GM20431 (cell line): Measurements from ENCODE around the gene PLAU.
"Not testable (repeated sequence)": the region's sequence is repeated elsewhere in the genome, so short reads cannot be mapped to it uniquely, and the experiment has no call there.

Experiments
- in situ Hi-C: fragments of 300-500 bp; cut with MseI, MboI; formaldehyde crosslinking; loops from one replicate; pipeline ENCODE4 v1.15.0; 2020; ENCODE audit warnings: low sequenced_read_pairs; ENCODE audit not compliant: unreplicated experiment

The PLAU gene

DNA sequence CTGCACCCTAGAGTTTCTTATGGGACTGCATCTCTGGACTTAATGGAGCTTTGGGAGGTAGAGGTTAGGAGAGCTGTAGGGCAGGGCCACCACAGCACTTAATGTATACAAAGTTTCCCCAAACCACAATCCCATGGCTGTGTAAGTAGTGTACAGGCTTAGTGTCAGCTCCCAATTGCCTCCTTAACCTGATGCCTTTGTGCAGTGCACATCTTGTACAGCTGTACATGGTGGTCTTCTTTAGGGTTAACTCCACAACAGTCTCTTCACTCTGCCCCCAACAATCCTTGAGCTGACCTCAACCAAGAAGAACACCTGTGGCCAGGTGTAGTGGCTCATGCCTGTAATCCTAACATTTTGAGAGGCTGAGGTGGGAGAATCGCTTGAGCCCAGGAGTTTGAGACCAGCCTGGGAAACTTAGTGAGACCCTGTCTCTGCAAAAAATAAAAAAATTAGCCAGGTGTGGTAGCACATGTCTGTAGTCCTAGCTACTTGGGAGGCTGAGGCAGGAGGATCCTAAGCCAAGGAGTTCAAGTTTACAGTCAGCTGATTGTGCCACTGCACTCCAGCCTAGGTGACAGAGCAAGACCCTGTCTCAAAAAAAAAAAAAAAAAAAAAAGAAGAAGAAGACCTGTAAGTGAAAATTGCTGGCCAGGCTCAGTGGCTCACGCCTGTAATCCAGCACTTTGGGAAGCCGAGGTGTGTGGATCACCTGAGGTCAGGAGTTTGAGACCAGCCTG lies 6.8 kb downstream of the PLAU start:
- in situ Hi-C loops = no loop called here

DNA sequence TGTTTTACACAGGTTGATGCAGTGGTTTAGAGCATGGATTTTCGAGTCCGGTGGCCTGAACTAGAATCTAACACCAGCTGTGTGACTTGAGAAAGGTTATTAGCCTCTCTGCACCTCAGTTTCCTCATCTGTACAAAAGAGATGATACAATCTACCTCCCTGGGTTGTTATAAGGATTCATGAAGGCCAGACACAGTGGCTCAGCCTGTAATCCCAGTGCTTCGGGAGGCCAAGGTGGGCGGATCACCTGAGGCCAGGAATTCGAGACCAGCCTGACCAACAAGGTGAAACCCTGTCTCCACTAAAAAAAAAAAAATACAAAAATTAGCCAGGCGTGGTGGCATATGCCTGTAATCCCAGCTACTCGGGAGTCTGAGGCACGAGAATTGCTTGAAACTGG lies 8.5 kb downstream of the PLAU start:
- in situ Hi-C loops = not testable (repeated sequence)

DNA sequence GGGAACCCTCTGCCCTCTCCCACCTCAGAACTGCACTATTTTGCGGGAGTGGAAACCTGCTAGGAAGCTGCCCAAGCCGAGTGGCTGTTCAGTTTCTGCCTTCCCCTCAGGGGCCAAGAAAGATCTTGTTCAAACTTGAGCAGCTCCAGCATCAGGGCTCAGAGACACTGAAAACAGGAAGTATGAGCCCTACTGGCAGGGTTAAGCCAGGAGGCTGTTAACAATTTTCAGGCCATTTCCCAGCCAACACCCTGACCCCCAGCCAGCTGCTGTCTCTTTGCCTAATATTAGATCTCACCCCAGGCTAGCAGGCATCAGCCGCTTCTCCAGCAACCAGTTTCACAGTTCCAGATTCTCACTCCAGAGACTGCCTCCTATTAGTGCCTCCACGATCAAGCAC lies 9.2 kb downstream of the PLAU start:
- in situ Hi-C loops = no loop called here

DNA sequence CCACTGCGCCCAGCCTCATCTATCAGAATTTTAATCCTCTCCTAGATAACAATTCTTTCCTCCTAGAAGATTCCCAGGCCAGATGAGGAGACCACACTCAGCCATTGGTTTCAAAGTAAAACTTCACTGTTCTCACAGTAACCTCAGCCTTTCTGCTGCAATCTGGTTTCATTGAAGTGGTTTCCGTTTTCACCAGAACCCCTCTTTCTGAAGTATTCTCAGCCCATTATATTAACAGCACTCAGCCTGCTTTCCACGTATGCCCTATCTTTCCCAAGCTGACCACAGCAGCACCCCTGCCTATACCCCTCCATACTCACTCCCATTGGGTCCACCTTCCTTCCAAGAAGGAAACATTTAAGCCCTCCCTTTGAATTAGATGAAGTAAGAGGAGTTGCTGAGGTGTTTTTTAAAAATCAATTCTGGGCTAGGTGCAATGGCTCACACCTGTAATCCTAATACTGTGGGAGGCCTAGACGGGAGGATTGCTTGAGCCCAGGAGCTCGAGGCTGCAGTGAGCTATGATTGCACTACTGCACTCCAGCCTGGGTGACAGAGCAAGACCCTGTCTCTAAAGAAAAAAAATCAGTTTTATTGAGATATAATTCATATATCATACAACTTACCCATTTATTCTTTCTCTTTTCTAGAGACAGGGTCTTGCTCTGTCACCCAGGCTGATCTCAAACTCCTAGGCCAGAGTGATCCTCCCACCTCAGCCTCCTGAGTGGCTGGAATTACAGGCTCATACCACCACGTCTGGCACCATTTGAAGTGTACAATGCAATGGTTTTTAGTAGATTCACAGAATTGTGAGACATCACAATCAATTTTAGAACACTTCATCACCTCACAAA lies 11.3 kb downstream of the PLAU start:
- in situ Hi-C loops = no loop called here

DNA sequence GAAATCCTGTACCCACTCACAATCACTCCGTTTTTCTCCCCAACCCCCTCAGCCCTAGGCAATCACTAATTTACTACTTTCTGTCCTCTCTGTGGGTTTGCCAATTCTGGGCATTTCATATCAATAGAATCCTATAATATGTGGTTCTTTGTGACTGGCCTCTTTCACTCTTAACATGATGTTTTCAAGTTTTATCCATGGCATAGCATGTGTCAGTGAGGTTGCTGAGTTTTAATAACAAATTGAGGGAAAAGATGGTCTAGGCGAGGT lies 11.9 kb downstream of the PLAU start:
- in situ Hi-C loops = no loop called here

DNA sequence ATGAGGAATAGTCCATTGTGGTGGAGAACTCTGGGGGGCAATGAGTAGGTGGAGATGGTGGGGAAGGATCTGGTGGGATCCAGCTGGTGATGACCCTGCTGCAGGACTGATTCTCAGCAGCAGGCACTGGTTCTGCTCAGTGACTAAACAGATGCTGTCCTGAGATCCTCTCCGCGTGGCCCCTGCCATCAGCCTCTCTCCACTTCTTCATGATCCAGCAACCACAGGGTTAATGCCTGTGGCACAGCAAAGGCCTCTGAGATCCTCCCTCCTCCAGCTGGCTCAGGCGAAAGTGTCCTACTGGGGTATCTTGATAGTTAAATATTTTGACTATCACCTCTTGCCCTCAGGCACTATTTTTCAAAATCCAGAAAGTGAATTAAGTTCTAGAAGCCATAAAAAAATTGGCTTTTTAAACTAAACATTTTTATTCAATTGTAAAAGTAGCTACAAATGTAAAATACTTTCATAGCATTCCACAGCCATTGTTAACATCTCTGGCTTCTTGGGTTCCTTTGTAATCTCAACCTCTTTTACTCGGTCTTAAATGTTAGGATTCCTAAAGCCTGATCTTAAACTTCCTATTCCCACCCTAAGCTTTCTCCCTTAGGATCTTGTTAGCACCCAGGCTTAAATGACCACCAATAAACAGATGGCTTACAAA lies 13.1 kb downstream of the PLAU start:
- in situ Hi-C loops = no loop called here

DNA sequence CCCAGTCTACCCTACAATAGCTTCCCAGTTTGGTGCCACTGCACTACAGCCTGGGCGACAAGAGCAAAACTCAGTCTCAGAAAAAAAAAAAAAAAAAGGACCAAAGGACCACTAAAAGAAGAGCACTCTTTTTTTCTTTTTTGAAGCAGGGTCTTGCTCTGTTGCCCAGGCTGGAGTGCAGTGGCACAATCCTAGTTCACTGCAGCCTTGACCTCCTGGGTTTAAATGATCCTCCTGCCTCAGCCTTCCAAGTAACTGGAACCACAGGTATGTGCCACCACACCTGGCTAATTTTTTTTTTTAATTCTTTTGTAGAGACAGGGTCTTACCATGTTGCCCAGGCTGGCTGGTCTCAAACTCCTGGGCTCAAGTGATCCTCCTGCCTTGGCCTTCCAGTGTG lies 14.0 kb downstream of the PLAU start:
- in situ Hi-C loops = no loop called here

DNA sequence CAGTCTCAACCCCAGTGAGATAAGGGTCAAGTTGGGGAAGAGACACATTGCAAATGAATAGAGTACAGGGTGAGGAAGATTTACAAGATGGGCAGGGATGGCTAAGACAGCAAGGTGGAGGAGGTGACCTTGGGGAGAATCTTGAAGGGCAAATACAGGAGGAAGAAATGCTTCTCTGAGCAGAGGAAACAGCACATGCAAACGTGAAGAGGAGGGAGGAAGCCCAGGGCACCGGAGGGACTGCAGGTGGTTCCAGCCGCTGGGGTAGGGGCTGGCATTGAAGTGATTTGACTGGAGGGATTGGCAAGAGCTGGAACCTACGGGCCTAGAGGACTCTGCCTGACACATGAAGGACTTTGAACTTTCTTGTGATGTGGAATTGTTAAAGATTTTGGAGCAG lies 14.6 kb downstream of the PLAU start:
- in situ Hi-C loops = no loop called here

DNA sequence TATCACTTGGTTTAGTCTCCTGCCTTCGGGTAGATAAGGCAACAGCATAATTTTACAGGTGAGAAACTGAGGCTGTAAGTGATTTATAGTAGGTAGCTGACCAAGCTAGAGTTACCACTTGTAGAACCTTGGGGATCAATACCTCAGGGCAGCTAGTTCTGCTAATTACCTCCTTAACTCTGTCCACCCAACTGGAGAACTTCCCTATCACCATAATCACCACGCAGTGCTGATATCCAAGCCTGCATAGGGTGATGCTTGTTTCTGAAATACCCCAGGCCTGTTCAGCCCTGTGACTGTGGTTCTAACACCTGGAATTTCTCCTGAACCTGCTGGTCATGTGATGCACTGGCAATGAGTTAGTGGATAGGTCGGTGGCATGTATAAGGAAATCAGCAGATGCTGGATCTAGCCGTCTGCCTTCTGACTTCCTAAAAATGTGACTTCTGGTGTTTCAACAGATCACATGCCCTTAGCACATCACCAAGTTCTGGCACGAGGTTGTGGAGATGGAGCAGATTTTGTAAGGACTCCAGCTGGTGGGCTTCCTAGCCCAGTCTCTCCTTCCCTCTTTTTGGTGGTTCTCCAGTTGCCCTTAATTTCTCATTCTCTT lies 15.3 kb downstream of the PLAU start:
- in situ Hi-C loops = no loop called here

DNA sequence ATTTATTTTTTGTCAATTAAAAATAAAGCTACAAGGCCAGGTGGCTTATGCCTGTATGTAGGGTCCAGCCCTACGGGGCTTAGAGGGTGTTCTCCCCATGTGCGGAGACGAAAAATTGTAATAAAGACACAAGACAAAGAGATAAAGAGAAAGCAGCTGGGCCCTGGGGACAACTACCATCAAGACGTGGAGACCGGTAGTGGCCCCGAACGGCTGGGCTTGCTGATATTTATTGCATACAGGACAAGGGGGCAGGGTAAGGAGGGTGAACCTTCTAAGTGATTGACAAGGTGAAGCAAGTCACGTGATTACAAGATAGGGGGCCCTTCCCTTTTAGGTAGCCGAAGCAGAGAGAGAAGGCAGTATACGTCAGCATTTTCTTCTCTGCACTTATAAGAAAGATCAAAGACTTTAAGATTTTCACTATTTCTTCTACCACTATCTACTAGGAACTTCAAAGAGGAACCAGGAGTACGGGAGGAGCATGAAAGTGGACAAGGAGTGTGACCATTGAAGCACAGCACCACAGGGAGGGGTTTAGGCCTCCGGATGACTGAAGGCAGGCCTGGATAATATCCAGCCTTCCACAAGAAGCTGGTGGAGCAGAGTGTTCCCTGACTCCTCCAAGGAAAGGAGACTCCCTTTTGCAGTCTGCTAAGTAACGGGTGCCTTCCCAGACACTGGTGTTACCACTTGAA lies 19.8 kb downstream of the PLAU start:
- in situ Hi-C loops = not testable (repeated sequence)

DNA sequence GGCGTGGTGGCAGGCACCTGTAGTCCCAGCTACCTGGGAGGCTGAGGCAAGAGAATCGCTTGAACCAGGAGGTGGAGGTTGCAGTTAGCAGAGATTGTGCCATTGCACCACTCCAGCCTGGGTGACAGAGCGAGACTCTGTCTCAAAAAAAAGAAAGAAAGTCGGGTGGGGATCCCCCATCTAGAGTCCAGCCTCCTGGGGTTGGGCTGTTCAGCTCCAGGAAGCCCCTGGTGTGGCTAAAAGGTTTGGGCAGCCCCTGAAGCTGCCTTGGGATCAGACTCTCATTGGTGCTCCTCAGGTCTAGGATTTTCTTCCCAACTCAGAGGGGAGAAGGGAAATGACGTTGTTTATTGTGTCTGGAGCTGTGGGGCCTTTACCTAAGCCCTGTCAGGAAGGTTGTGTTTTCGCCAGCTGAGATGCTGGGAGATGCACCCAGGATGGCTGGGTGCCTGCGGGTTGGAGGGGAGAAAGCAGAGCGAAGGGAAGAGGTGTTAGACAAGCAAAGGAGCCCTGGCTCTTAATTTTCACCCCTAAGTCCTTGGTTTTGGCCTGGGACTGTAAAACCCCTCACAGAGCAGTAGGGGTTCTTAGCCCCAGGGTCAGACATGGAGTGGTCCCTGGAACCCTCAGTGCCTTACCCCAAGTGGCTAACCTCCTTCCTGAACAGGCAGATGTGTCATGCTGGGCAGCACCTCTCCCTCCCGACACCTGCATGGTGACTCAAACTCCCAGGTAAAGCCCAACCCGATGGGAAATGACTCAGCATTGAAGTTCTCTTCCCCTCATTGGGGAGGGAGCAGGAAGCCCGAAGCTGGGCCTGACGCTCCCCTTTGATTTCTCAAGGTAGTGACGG lies 21.1 kb downstream of the PLAU start:
- in situ Hi-C loops = no loop called here

DNA sequence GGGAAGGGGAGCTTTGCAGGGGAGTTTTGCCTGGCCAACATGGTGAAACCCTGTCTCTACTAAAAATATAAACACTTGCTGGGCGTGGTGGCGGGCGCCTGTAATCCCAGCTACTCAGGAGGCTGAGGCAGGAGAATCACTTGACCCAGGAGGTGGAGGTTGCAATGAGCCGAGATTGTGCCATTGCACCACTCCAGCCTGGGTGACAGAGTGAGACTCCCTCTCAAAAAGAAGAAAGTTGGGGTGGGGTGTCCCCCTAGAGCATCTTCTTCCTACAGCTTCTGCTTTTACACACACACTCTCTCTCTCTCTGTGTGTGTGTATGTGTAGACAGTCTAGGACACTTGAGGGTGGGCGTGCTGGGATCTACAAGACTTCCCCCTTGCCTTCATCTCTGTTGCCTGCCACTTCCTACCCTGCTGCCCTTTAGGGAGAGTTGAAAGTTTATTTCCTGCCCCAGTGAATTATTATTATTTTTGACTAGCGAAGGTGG lies 21.7 kb downstream of the PLAU start:
- in situ Hi-C loops = no loop called here

DNA sequence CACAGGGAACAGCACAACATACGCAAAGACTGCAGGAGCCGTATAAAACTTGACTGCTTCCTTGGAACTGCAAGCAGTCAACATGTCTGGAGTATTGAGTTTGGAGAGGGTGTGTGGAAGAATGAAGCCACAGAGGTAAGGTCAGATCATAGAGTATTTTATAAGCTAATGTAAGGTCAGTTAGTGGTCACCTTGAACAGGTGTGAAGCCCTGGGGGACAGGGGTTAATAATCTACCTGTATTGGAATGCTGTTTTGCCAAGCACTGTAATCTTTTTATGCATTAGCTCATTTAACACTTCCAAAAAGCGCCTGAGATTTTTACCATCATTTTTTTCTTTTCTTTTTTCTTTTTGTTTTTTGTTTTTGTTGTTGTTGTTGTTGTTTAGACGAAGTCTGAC lies 23.1 kb downstream of the PLAU start:
- in situ Hi-C loops = no loop called here

DNA sequence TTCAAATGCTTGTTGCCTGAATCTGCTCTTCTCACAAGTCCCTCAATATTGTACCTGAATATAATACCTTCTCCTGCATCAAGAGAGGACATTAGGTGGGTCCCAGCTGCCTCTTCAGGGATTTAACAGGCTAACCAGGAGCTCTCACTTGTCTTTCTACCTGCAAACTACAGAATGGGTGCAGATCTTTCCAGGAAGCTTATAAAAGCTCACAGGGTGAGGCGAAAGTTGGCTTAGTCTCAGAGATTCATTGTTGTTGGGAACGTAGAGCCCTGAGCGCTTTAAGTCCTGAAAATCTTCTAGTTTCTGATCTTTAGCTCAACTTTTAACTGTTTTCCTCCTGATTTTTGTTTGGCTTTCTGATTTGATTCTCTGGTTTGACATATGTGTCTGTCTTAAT lies 25.0 kb downstream of the PLAU start:
- in situ Hi-C loops = loop anchor here (5.0 kb wide), 1 partner anchor 49 kb away; no protein-coding TSS in a partner anchor

DNA sequence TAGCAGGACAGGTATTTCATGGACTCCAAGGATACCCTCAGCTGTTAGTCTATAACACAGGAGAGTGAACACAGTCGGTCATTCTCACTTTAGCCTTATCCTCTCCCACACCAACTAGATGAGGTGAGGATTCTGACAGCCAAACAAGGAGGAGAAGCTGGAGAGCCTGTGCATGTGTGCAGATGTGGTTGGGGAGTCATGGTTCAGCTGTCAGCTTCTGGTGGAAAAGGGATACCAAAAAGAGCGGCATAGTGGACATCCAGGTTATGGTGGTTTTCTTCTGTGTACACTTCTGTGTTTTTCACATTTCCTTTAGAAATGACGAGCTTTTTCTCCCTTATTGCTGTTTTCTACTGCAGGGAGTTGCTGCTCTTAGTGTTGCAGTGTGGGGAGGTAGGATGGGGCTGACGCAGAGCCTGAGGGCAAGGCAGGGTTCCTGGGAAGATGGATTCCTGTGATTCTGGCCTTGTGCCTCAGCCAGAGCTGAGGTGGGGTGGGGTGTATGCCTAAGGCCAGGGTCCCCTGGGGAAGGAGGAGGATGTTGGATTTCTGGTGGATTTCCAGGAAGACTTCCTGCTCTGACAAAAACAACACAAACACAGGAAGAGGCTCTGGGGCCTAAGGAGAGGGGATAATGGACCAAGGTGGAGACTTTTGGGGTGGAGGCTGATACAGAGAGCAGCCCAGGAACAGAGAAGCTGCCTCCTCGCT lies 26.6 kb downstream of the PLAU start:
- in situ Hi-C loops = loop anchor here (5.0 kb wide), 1 partner anchor 50 kb away; no protein-coding TSS in a partner anchor

DNA sequence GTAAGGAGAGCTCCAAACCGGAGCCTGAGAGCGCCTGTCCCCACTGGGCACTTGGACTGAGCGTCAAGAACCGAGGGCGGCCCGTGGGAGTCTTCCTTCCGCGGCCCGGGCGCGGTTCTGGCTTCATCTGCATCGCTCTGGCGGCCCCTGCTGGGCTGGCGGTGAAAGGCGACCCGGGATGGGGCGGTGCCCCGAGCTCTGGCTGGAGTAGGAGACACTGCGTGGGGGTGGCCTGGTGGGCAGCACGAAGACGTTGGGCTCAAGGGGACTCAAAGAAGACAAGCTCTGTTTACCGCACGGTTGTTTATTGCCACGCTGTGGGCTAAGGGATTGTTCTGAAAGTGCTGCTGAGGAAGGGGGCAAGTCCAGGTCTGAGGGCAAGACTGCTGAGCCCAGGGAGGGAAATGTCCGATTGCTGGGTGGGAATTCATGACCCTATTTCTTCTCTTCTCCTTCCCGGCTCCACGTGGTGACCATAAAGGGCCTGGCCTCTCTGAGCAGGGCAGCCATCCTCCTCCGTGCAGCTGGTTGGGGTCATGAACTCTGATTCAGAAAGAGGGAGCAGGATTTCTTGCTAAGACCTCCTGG lies 29.8 kb downstream of the PLAU start:
- in situ Hi-C loops = no loop called here

DNA sequence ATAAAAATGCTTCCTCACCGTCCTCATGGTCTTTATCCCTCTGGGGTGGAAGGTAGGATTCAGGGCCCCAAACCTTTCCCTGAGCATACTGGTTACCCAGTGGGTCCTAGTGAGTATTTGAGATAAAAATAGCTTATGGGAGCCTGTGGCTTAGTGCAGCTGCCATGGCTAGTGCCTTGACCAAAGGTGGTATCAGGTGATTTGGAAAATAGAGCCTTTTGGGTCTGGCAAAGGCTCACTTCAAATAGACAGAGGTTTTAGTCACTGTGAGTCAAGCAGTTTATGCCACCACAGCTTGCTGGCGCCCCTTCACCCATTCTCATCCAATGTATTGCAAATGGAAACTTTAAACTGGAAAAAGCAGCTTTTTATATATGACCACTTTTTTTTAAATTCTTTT lies 30.4 kb downstream of the PLAU start:
- in situ Hi-C loops = no loop called here
